SKM-1 (cell line): ENCODE measurements around the gene PCDHGA4.
"Not testable (repeated sequence)": the region's sequence is repeated elsewhere in the genome, so short reads cannot be mapped to it uniquely, and the experiment has no call there.

ENCODE experiments used
- DNase-seq: peaks from one replicate; lab custom pipeline; 2025; ENCODE audit not compliant: unreplicated experiment; lab: John Stamatoyannopoulos, UW

Gene PCDHGA4

DNA sequence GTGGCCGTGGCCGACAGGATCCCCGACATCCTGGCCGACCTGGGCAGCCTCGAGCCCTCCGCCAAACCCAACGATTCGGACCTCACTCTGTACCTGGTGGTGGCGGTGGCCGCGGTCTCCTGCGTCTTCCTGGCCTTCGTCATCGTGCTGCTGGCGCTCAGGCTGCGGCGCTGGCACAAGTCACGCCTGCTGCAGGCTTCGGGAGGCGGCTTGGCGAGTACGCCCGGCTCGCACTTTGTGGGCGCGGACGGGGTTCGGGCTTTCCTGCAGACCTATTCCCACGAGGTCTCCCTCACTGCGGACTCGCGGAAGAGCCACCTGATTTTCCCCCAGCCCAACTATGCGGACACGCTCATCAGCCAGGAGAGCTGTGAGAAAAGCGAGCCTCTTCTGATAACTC, 8.8 kb upstream of the PCDHGA4 start:
- not testable (repeated sequence) for DNase-seq

GRCh38 chr5:141349917-141350619, 4.8 kb upstream of the PCDHGA4 start, which contains the start of gene PCDHGB1:
Gene PCDHGB1, plus strand, starts transcription at chr5:141350099. Its CDS starts 162 bp downstream, at chr5:141350261.
- no peak for DNase-seq

- DNase-seq, result no peak
These were observed 3.2 kb upstream of the PCDHGA4 start for GRCh38 chr5:141351591-141351990.

DNA sequence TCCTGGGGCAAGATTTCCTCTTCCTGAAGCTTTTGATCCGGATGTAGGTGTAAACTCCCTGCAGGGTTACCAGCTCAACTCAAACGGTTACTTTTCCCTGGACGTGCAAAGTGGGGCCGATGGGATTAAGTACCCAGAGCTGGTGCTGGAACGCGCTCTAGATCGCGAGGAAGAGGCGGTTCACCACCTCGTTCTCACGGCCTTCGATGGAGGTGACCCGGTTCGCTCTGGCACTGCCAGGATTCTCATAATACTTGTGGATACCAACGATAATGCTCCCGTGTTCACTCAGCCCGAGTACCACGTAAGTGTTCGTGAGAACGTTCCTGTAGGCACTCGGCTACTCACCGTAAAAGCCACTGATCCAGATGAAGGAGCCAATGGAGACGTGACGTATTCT, 820 bp downstream of the PCDHGA4 start:
- no peak for DNase-seq

DNA sequence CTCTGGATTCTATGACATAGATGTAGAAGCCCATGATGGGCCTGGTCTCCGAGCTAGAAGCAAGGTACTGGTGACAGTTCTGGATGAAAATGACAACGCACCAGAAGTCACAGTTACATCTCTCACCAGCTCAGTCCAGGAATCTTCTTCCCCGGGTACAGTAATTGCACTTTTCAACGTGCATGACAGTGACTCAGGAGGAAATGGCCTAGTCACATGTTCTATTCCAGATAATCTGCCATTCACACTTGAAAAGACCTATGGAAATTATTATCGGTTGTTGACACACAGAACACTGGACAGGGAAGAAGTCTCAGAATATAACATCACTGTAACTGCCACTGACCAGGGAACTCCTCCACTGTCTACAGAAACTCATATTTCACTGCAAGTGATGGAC, 1.3 kb downstream of the PCDHGA4 start:
- DNase-seq, result no peak

- no peak for DNase-seq
These were observed 2.1 kb downstream of the PCDHGA4 start for GRCh38 chr5:141356950-141357349.

DNA sequence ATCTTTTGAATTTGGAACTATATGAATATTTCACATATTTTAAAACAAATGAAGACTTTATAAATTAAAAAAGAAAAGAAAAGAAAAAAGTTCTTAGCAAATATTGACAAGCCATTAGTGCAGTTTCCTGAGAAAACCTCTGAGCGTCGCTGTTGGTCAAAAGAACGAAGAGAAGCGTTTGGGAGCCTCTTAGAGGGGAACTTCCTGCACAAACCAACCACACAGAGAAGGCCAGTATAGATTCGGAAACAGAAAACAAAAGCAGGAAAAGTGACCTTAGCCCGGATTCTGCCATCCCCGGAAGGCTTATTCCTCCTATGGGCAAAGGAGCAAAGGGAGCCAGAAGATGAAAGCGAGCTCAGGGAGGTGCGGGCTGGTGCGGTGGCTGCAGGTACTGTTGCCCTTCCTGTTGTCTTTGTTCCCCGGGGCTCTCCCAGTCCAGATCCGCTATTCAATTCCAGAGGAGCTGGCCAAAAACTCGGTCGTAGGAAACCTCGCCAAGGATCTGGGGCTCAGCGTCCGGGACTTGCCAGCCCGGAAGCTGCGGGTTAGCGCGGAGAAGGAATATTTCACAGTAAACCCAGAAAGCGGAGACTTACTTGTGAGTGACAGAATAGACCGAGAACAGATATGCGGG, 5.1 kb downstream of the PCDHGA4 start, which contains the start of gene PCDHGB2:
Gene PCDHGB2 (plus strand): TSS at position 205 of the 637 bp plus-strand sequence. CDS start 142 bp downstream, at position 347.
- DNase-seq, result no peak

DNA sequence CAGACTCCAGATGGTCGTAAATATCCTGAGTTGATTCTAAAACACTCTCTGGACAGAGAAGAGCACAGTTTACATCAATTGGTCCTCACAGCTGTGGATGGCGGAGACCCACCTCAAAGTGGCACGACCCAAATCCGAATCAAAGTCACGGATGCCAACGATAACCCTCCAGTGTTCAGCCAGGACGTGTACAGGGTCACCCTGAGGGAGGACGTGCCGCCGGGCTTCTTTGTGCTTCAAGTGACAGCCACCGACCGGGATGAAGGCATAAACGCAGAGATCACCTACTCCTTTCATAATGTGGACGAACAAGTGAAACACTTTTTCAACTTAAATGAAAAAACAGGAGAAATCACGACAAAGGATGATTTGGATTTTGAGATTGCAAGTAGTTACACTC, 5.9 kb downstream of the PCDHGA4 start:
- no peak for DNase-seq

GRCh38 chr5:141362719-141363118, 7.9 kb downstream of the PCDHGA4 start:
- DNase-seq, result no peak

DNA sequence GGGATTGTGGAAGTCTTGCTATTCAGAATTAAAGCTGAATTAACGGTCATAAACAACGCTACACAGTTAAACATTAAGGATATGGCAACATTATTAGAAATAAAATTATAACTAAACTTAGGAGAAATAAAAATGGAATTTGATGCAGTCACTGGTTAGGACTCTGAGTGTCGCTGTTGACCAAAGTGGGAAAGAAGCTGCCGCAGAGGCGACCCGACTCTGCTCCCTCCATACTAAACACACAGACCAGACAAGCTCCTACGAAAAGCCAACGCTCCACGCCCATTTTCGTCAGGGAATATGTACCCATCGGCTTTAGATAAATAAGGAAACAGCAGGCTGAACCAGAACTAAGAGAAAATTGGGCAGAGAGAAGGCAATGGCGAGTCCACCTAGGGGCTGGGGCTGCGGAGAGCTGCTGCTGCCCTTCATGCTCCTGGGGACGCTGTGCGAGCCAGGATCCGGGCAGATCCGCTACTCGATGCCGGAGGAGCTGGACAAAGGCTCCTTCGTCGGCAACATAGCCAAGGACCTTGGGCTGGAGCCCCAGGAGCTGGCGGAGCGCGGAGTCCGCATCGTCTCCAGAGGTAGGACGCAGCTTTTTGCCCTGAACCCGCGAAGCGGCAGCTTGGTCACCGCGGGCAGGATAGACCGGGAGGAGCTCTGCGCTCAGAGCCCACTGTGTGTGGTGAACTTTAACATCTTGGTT, 9.3 kb downstream of the PCDHGA4 start, which contains the start of gene PCDHGA5:
Gene PCDHGA5 (plus strand): TSS at position 211 of the 709 bp plus-strand sequence. CDS start 169 bp downstream, at position 380.
- DNase-seq, result no peak

GRCh38 chr5:141366016-141366896, 11.4 kb downstream of the PCDHGA4 start:
- DNase-seq, result no peak

- no peak for DNase-seq
These were observed 15.4 kb downstream of the PCDHGA4 start, which contains the start of gene PCDHGB3 for GRCh38 chr5:141369994-141370848. Gene PCDHGB3, plus strand, starts transcription at chr5:141370242. Its CDS starts 153 bp downstream, at chr5:141370395.

GRCh38 chr5:141371572-141372475, 17.0 kb downstream of the PCDHGA4 start:
- no peak for DNase-seq

- no peak for DNase-seq
These were observed 19.0 kb downstream of the PCDHGA4 start, which contains the start of gene PCDHGA6 for GRCh38 chr5:141373673-141374317. Gene PCDHGA6, plus strand, starts transcription at chr5:141373891. Its CDS starts 193 bp downstream, at chr5:141374084.

DNA sequence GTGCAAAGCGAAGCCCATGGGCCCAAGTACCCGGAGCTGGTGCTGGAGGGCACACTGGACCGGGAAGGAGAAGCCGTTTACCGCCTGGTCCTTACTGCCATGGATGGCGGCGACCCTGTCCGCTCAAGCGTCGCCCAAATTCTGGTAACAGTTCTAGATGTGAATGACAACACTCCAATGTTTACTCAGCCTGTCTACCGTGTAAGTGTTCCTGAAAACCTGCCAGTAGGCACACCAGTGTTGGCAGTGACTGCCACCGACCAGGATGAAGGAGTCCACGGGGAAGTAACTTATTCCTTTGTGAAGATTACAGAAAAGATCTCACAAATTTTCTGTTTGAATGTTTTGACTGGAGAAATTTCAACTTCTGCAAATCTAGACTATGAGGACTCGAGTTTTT, 19.8 kb downstream of the PCDHGA4 start:
- DNase-seq, result no peak

DNA sequence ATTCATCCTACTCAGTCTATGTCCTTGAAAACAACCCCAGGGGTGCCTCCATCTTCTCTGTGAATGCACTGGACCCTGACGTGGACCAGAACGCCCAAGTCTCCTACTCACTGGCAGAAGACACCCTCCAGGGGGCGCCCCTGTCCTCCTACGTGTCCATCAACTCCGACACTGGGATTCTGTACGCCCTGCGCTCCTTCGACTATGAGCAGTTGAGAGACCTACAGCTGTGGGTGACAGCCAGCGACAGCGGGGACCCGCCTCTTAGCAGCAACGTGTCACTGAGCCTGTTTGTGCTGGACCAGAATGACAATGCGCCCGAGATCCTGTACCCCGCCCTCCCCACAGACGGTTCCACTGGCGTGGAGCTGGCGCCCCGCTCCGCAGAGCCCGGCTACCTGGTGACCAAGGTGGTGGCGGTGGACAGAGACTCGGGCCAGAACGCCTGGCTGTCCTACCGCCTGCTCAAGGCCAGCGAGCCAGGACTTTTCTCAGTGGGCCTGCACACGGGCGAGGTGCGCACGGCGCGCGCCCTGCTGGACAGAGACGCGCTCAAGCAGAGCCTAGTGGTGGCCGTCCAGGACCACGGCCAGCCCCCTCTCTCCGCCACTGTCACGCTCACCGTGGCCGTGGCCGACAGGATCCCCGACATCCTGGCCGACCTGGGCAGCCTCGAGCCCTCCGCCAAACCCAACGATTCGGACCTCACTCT, 20.8 kb downstream of the PCDHGA4 start:
- not testable (repeated sequence) for DNase-seq
